Sciatic nerve (tissue), 2 donors: Measurements from ENCODE around the gene BCL6. TPM values are rescaled to one million over a fixed set of nuclear protein-coding genes. Genes with fewer than 3 reads are reported as not detected.

Experiments
- ATAC-seq: fragments of 200-7000 bp; cut with Tn5 transposase; one replicate; pipeline ENCODE4 v1.9.1; 2020; ENCODE audit warnings: mild to moderate bottlenecking, moderate library complexity
- DNase-seq: peaks from one replicate; pipeline ENCODE4 v3.0.0-alpha.2; 2020; ENCODE audit warnings: low spot score
- intact Hi-C: fragments of 100-400 bp; cut with DNase I; formaldehyde crosslinking; loops from one replicate; pipeline ENCODE4 v1.14.2; 2022
- total RNA-seq: library from RNA; stranded (reverse); fragmentation: NEBNext Ultra II Directional; extraction: Animal tissue kit (Norgen Biotek cat#: 25700); gene quantifications from one replicate; pipeline ENCODE4 v1.2.1, GENCODE V29; 2021
- donor health status: DM: no; HTN: no; CAD: no.
- donor health status: DM: no; HTN: no; CAD: no.

BCL6 gene
- total RNA-seq, 1 donor from 2014 or later = 188 TPM

GRCh38 chr3:187725653-187726370 lies 19.5 kb downstream of the BCL6 start:
- no peak for ATAC-seq
- no peak for DNase-seq
- intact Hi-C loops = loop anchor here (10.0 kb wide), 1 partner anchor 1409 kb away; no protein-coding TSS in a partner anchor

DNA sequence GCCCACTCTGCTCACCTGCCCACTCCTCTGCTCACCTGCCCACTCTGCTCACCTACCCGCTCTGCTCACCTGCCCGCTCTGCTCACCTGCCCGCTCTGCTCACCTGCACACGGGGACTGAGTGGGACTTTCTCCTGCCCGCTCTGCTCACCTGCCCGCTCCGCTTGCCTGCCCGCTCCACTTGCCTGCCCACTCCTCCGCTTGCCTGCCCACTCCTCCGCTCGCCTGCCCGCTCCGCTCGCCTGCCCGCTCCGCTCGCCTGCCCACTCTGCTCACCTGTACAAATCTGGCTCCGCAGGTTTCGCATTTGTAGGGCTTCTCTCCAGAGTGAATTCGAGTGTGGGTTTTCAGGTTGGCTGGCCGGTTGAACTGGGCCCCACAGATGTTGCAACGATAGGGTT lies 20.0 kb downstream of the BCL6 start:
- DNase-seq (no peak), ATAC-seq (no peak)
- intact Hi-C loops = loop anchor here (10.0 kb wide), 1 partner anchor 1410 kb away; no protein-coding TSS in a partner anchor

DNA sequence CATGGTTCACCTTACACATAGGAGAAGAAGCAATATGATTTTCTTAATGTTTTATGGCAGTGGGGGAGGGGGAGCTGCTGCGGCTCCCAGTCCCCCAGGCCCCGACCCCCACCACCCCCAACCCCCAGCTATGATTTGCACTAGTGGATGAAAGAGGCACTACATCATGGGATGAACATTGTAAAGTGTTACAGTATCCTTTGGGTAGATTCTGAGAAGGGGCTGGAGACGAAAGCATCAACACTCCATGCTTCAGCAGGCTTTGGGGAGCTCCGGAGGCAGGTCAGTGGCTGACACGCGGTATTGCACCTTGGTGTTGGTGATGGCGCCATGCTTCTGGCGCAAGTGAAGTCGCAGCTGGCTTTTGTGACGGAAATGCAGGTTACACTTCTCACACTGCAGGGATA lies 23.1 kb downstream of the BCL6 start:
- ATAC-seq (no peak), DNase-seq (no peak)
- intact Hi-C loops = loop anchor here (10.0 kb wide), 1 partner anchor 1413 kb away; no protein-coding TSS in a partner anchor

DNA sequence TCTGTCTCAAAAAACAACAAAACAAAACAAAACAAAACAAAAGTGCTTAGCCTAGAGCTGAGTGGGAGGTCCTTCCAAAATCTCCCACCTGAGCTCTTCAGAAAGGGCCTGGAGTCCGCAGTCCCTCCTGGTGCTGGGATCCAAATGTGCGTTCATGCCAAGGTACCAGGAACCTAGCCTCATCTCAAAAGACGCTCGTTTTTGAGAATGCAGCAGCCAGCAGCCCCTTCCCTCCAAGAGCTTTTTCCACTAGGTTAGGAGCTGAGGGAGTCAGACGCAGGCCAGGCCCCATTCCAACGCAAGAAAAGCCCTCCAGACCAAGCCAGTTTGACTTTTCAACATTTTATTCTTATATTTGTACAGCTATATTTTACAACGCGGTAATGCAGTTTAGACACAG lies 24.2 kb downstream of the BCL6 start:
- DNase-seq (no peak), ATAC-seq (no peak)
- intact Hi-C loops = loop anchor here (10.0 kb wide), 1 partner anchor 1414 kb away; no protein-coding TSS in a partner anchor

- DNase-seq = no peak
- ATAC-seq = peak; percentile 8
- intact Hi-C loops = loop anchor here (10.0 kb wide), 1 partner anchor 1414 kb away; no protein-coding TSS in a partner anchor
Measured at GRCh38 chr3:187720337-187720670, 25.0 kb downstream of the BCL6 start.

GRCh38 chr3:187719628-187720336 lies 25.5 kb downstream of the BCL6 start:
- intact Hi-C loops = loop anchor here (10.0 kb wide), 1 partner anchor 1415 kb away; no protein-coding TSS in a partner anchor
- ATAC-seq = peak; percentile 29
- no peak for DNase-seq

GRCh38 chr3:187718802-187719201 lies 26.5 kb downstream of the BCL6 start:
- DNase-seq (no peak), ATAC-seq (no peak)
- intact Hi-C loops = no loop called here

DNA sequence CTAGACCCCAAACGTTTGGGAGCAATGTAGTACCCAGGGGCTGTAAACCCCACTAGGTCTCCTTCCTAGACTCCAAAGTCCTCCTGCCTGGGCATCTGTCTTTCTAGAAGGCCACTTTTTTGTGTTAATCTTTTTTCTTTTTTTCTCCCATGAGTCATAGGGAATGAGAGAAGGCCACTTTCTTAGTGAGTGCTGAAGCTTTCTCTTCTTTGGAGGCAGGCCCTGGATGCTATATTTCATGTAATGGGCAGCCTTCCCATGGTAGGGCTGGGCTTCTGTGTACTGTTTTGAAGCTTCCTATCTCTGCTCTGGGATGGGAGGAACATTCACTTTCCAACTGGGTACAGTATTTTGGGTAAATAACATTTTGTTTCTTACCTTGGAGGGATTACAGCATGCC lies 27.7 kb downstream of the BCL6 start:
- DNase-seq (no peak), ATAC-seq (no peak)
- intact Hi-C loops = no loop called here

DNA sequence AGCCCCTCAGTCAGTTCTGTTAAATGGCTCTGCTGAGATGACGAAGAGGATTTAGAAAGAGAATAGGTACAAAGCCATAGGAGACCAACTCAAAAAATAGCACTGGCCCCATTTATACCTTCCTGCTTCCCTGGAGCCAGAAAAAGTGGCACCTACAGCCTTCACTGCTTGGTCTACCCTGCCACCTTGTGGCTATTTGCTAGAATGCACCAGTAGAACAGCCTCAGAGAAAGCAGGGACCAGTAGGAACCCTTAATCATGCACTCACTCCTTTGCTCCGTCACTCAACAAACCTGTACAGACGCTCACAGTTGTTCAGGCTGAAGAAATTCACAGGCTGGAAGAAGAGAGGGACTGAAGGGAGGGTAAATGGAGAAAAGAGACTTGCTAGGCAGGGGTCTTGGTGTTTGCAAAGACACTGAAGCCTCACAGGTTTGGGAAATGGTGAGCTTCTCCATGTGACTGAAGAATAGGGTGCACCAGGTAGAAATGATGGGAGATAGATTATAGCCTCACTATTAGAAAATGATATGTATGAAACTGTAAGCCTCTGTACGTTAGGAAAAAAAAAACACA lies 30.8 kb downstream of the BCL6 start:
- DNase-seq = peak; percentile 77
- ATAC-seq = peak; percentile 89
- intact Hi-C loops = no loop called here

GRCh38 chr3:187713504-187713903 lies 31.8 kb downstream of the BCL6 start:
- intact Hi-C loops = no loop called here
- ATAC-seq = peak; percentile 62
- no peak for DNase-seq

DNA sequence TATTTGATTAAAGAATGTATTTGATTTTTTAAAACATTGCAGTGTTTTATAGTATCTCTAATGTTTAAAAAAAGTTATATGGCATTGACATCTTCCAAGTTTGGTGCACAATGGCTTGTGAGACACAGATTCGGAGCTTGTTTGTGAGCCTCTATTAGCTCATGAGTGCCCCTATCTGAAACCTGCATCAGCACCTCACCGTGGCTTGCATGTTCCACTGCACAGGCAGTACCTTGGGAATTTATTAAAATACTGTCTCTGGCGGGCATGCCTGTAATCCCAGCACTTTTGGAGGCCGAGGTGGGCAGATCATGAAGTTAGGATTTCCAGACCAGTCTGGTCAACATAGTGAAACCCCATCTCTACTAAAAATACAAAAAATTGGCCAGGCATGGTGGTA lies 36.1 kb downstream of the BCL6 start:
- intact Hi-C loops = no loop called here
- DNase-seq (no peak), ATAC-seq (no peak)

GRCh38 chr3:187708696-187709095 lies 36.6 kb downstream of the BCL6 start:
- intact Hi-C loops = no loop called here
- DNase-seq (no peak), ATAC-seq (no peak)

DNA sequence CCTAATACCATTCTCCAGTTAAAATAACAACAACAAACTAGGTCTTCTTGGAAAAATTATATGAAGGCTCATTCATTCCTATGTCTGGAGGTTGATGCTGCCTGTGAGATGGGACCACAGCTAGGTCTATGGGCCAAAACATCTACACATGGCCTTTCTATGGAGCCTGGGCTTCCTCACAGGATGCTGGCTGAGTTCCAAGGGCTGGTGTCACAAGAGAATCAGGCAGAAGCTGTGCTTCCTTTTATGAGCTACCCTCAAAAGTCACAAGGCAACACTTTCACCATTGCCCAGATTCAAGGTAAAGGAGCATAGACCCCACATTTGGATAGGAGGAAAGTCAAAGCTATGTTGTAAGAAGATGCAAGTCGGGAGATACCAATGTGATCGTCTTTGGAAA lies 38.3 kb downstream of the BCL6 start:
- ATAC-seq = no peak
- intact Hi-C loops = no loop called here
- peak; percentile 77 for DNase-seq

DNA sequence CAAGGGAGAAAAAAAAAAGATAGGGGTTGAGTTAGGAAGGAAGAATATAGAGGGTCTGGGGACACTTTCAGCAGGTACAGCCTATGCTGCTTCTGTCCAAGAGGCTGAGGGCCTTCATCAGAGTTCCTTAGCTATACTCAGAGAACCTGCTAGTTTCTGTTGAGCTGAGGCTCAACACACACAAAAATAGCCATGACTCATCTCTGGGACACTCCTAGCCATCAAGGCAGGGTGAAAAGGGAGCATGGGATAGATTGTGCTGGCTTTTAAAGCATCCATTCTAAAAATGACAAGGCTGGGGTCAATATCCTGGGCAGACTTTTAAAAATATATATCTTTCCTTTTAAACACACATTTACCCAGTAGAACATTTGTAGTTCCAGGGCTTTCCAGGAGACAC lies 40.1 kb downstream of the BCL6 start:
- ATAC-seq = no peak
- DNase-seq = no peak
- intact Hi-C loops = no loop called here

DNA sequence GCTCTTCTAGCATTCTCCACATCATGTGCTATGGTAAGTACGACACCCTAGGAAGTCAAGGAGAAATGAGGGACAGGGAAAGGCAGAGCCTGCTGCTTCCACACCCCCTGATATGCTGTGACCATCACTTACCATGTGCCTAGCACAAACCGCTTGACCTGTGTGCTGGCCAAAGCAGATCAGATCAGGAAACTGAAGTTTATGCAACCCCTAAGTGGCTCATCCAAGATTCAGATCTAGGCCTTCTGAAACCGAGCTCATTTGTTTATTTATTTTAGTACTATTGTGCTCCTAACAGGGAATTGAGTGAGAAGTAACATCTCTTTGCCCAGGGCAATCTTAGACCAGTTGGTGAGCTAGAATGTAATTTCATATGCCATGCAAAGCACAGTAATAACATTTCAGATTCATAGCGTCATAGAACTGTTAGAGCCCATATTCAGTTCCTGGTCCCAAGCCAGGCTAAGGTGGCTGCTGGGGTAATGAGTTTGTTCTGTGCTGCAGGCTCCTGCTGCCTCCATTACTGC lies 42.7 kb downstream of the BCL6 start, which contains the start of gene RTP2:
RTP2 (minus strand) TSS at position 51 of the 527 bp plus-strand sequence. CDS start 429 bp downstream, outside the sequence.
- ATAC-seq = no peak
- no peak for DNase-seq
- intact Hi-C loops = no loop called here

- DNase-seq = no peak
- no peak for ATAC-seq
- intact Hi-C loops = no loop called here
Measured at GRCh38 chr3:187700249-187700648, 45.0 kb downstream of the BCL6 start.

DNA sequence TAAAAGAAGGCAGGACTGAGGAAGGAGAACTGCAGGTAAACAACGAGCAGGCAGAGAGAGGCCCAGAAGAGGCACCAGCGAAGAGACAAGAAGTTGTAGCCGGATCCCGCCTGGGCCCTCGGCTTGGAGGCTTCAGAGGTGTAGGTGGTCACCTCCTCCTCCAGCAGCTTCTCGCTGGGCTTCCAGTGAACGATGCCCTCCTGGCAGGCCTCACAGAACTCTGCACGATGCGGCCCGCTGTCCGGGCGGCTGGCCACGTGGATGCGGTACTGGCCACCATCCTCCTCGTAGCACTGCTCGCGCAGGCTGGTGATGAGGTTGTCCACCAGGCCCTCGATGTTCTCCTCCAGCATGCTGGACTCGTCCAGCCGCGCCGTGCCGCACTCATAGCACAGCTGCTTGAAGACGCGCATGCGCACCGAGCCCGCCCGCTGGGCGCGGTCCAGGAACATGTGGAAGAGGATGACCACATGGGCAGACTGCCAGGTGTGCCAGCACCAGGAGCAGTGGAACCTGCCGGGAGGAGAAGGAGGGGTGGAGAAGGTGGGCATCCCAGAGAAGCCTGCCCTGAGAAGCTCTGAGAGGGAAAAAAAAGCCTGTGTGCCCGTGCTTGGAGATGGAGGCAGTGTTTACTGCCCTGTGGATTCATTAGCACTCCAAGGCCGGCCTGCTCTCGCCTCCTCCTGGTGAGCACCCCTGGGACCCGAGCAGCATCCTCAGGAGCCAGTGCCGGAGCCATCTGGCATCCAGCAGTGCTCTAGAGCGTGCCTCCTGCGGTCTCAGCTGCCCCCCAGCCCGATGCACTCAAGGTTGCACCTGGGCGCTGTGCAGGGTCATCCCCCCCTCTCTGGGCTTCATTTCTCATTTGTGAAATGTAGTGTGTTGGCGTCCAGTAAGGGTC lies 46.5 kb downstream of the BCL6 start:
- DNase-seq (no peak), ATAC-seq (no peak)
- intact Hi-C loops = no loop called here

- DNase-seq (no peak), ATAC-seq (no peak)
- intact Hi-C loops = no loop called here
Measured at GRCh38 chr3:187696021-187696420, 49.2 kb downstream of the BCL6 start.

DNA sequence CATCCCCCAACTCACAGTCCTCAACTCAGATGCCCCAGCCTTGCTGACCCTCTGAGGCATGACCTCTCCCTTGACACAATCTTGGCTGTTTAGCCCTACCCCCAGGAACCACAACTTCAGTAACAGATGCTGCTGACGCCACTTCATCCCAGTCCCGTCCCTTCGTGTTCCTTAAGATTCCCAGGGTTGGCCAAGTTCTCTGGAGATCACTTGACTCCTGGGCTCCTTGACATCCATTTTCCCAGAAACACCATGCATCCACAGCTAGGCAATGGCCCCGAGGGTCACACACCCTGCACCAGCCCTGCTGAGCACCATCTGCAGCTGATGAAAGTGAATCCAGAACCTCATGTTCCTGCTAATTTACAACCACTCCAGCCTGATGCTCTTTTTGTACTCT lies 49.8 kb downstream of the BCL6 start:
- intact Hi-C loops = no loop called here
- no peak for DNase-seq
- ATAC-seq = peak; percentile 16
